Activated naive CD8-positive, alpha-beta T cell treated with anti-CD3 and anti-CD28 coated beads, Interleukin-2, amount 10 ng/mL, durations not matched to agents 7 days and 5 days (primary cell): ENCODE results near the gene CTAGE1. TPM values are rescaled to one million over a fixed set of nuclear protein-coding genes. Genes with fewer than 3 reads are reported as not detected.
A peak's percentile ranks its signal among the peaks of the same experiment; 100 is the strongest.
"Not testable (repeated sequence)": the region's sequence is repeated elsewhere in the genome, so short reads cannot be mapped to it uniquely, and the experiment has no call there.

Source experiments
- ATAC-seq: fragments of 150-1000 bp; cut with Tn5 transposase; one replicate; pipeline ENCODE4 v1.10.0; 2021; ENCODE audit warnings: low read depth, moderate library complexity
- POLR2A ChIA-PET: fragments of 350-600 bp; sonication (Branson Sonifier 250); formaldehyde crosslinking; loops from one replicate; lab custom pipeline; 2021; ENCODE audit warnings: antibody characterized with exemption; lab: Charles Lee
- DNase-seq: peaks from one replicate; pipeline ENCODE4 v3.0.0; 2021
- H3K27ac Mint-ChIP-seq: one replicate; pipeline ENCODE4 v1.8.0; 2022; ENCODE audit warnings: mild to moderate bottlenecking, mixed read lengths
- H3K27me3 Mint-ChIP-seq: one replicate; pipeline ENCODE4 v1.8.0; 2022; ENCODE audit warnings: mild to moderate bottlenecking, moderate library complexity, mixed read lengths
- H3K36me3 Mint-ChIP-seq: one replicate; pipeline ENCODE4 v1.8.0; 2021; ENCODE audit warnings: mild to moderate bottlenecking, mixed read lengths
- H3K4me1 Mint-ChIP-seq: one replicate; pipeline ENCODE4 v1.8.0; 2021; ENCODE audit warnings: mixed read lengths
- H3K4me3 Mint-ChIP-seq: one replicate; pipeline ENCODE4 v1.8.0; 2022; ENCODE audit warnings: mild to moderate bottlenecking, moderate library complexity, mixed read lengths
- H3K9me3 Mint-ChIP-seq: one replicate; pipeline ENCODE4 v1.8.0; 2021; ENCODE audit warnings: mixed read lengths
- total RNA-seq, 2 experiments: library from RNA; stranded (reverse); gene quantifications; one replicate each; pipeline ENCODE4 v1.2.3, GENCODE V29; 2021

The CTAGE1 gene
- total RNA-seq, 2 experiments from 2014 or later: not detected

- ATAC-seq (no peak), DNase-seq (no peak)
- no peak overlapping the region for H3K27ac Mint-ChIP-seq
- no peaks in the 10 kb centered on the region for H3K36me3 Mint-ChIP-seq
- no peaks in the 10 kb centered on the region for H3K4me1 Mint-ChIP-seq
- no peaks in the 10 kb centered on the region for H3K9me3 Mint-ChIP-seq
- no peaks in the 10 kb centered on the region for H3K27me3 Mint-ChIP-seq
- no peak overlapping the region for H3K4me3 Mint-ChIP-seq
- POLR2A ChIA-PET: no interaction called here
Observed at GRCh38 chr18:22398464-22398863, 19.3 kb downstream of the CTAGE1 start.

- Mint-ChIP-seq H3K4me1 (peaks cover 3% of the 10 kb centered on the region), H3K4me3 (no peak overlapping the region), H3K27ac (no peak overlapping the region), H3K27me3 (no peaks in the 10 kb centered on the region), H3K9me3 (no peaks in the 10 kb centered on the region), H3K36me3 (no peaks in the 10 kb centered on the region)
- DNase-seq: no peak
- ATAC-seq: no peak
- POLR2A ChIA-PET: no interaction called here
Observed at GRCh38 chr18:22394428-22394827, 23.3 kb downstream of the CTAGE1 start.

- POLR2A ChIA-PET, H3K4me1 Mint-ChIP-seq: not testable (repeated sequence)
Observed at GRCh38 chr18:22393164-22393563, 24.6 kb downstream of the CTAGE1 start.

GRCh38 chr18:22391407-22392345, 26.0 kb downstream of the CTAGE1 start:
- no peak overlapping the region for H3K4me3 Mint-ChIP-seq
- DNase-seq: peak; percentile 29
- ATAC-seq: peak; percentile 52
- peaks cover 3% of the 10 kb centered on the region for H3K9me3 Mint-ChIP-seq
- H3K36me3 Mint-ChIP-seq: no peaks in the 10 kb centered on the region
- POLR2A ChIA-PET: no interaction called here
- H3K4me1 Mint-ChIP-seq: peaks cover 3% of the 10 kb centered on the region
- H3K27me3 Mint-ChIP-seq: no peaks in the 10 kb centered on the region
- no peak overlapping the region for H3K27ac Mint-ChIP-seq

More at GRCh38 chr18:22393164-22393563, 24.6 kb downstream of the CTAGE1 start:
- H3K9me3 Mint-ChIP-seq, ATAC-seq, H3K4me3 Mint-ChIP-seq, H3K27me3 Mint-ChIP-seq, H3K36me3 Mint-ChIP-seq, DNase-seq, H3K27ac Mint-ChIP-seq: not testable (repeated sequence)

GRCh38 chr18:22387787-22388186, 29.9 kb downstream of the CTAGE1 start:
- Mint-ChIP-seq H3K27me3 (no peaks in the 10 kb centered on the region), H3K9me3 (peaks cover 3% of the 10 kb centered on the region), H3K4me3 (no peak overlapping the region), H3K27ac (no peak overlapping the region), H3K36me3 (no peaks in the 10 kb centered on the region), H3K4me1 (peaks cover 3% of the 10 kb centered on the region)
- no peak for ATAC-seq
- DNase-seq: no peak
- POLR2A ChIA-PET: no interaction called here

- no peak overlapping the region for H3K27ac Mint-ChIP-seq
- H3K4me1 Mint-ChIP-seq: peaks cover 3% of the 10 kb centered on the region
- no peaks in the 10 kb centered on the region for H3K36me3 Mint-ChIP-seq
- H3K27me3 Mint-ChIP-seq: no peaks in the 10 kb centered on the region
- ATAC-seq (no peak), DNase-seq (no peak)
- no peak overlapping the region for H3K4me3 Mint-ChIP-seq
- POLR2A ChIA-PET: no interaction called here
- H3K9me3 Mint-ChIP-seq: peaks cover 3% of the 10 kb centered on the region
Observed at GRCh38 chr18:22387364-22387763, 30.4 kb downstream of the CTAGE1 start.

- Mint-ChIP-seq H3K4me3 (no peak overlapping the region), H3K4me1 (no peaks in the 10 kb centered on the region), H3K9me3 (peaks cover 3% of the 10 kb centered on the region), H3K36me3 (no peaks in the 10 kb centered on the region), H3K27me3 (peaks cover 2% of the 10 kb centered on the region), H3K27ac (no peak overlapping the region)
- ATAC-seq: no peak
- POLR2A ChIA-PET: no interaction called here
- DNase-seq: no peak
Observed at GRCh38 chr18:22385718-22386117, 32.0 kb downstream of the CTAGE1 start.

- POLR2A ChIA-PET: no interaction called here
- H3K27me3 Mint-ChIP-seq: peaks cover 9% of the 10 kb centered on the region
- H3K9me3 Mint-ChIP-seq: peaks cover 2% of the 10 kb centered on the region
- ATAC-seq (no peak), DNase-seq (no peak)
- H3K36me3 Mint-ChIP-seq: no peaks in the 10 kb centered on the region
- no peak overlapping the region for H3K27ac Mint-ChIP-seq
- H3K4me1 Mint-ChIP-seq: no peaks in the 10 kb centered on the region
- H3K4me3 Mint-ChIP-seq: no peak overlapping the region
Observed at GRCh38 chr18:22378672-22379282, 38.9 kb downstream of the CTAGE1 start.

GRCh38 chr18:22377769-22378168, 39.9 kb downstream of the CTAGE1 start:
- H3K4me1 Mint-ChIP-seq: no peaks in the 10 kb centered on the region
- POLR2A ChIA-PET: no interaction called here
- ATAC-seq: no peak
- no peak for DNase-seq
- no peak overlapping the region for H3K27ac Mint-ChIP-seq
- no peak overlapping the region for H3K4me3 Mint-ChIP-seq
- no peaks in the 10 kb centered on the region for H3K36me3 Mint-ChIP-seq
- peaks cover 2% of the 10 kb centered on the region for H3K9me3 Mint-ChIP-seq
- peaks cover 9% of the 10 kb centered on the region for H3K27me3 Mint-ChIP-seq

- no peaks in the 10 kb centered on the region for H3K4me1 Mint-ChIP-seq
- H3K27ac Mint-ChIP-seq: no peak overlapping the region
- POLR2A ChIA-PET: no interaction called here
- H3K36me3 Mint-ChIP-seq: no peaks in the 10 kb centered on the region
- H3K27me3 Mint-ChIP-seq: peaks cover 5% of the 10 kb centered on the region
- H3K4me3 Mint-ChIP-seq: no peak overlapping the region
- peaks cover 2% of the 10 kb centered on the region for H3K9me3 Mint-ChIP-seq
- ATAC-seq (no peak), DNase-seq (no peak)
Observed at GRCh38 chr18:22370414-22370813, 47.3 kb downstream of the CTAGE1 start.

- POLR2A ChIA-PET: no interaction called here
- no peaks in the 10 kb centered on the region for H3K36me3 Mint-ChIP-seq
- no peaks in the 10 kb centered on the region for H3K9me3 Mint-ChIP-seq
- DNase-seq (no peak), ATAC-seq (no peak)
- H3K27me3 Mint-ChIP-seq: peaks cover 2% of the 10 kb centered on the region
- H3K4me3 Mint-ChIP-seq: no peak overlapping the region
- no peaks in the 10 kb centered on the region for H3K4me1 Mint-ChIP-seq
- H3K27ac Mint-ChIP-seq: no peak overlapping the region
Observed at GRCh38 chr18:22368021-22368420, 49.7 kb downstream of the CTAGE1 start.

- Mint-ChIP-seq H3K27me3 (peaks cover 2% of the 10 kb centered on the region), H3K4me1 (no peaks in the 10 kb centered on the region), H3K4me3 (no peak overlapping the region), H3K9me3 (no peaks in the 10 kb centered on the region), H3K36me3 (no peaks in the 10 kb centered on the region), H3K27ac (no peak overlapping the region)
- no peak for DNase-seq
- no peak for ATAC-seq
- POLR2A ChIA-PET: no interaction called here
Observed at GRCh38 chr18:22367303-22367702, 50.4 kb downstream of the CTAGE1 start.

GRCh38 chr18:22363867-22364463, 53.8 kb downstream of the CTAGE1 start:
- no peak overlapping the region for H3K4me3 Mint-ChIP-seq
- POLR2A ChIA-PET: interaction anchor here (1.2 kb wide), 1 partner anchor 19 kb away, joined by 3 read pairs; no protein-coding TSS in a partner anchor
- H3K36me3 Mint-ChIP-seq: no peaks in the 10 kb centered on the region
- ATAC-seq (no peak), DNase-seq (no peak)
- H3K9me3 Mint-ChIP-seq: no peaks in the 10 kb centered on the region
- no peaks in the 10 kb centered on the region for H3K4me1 Mint-ChIP-seq
- H3K27ac Mint-ChIP-seq: no peak overlapping the region
- no peaks in the 10 kb centered on the region for H3K27me3 Mint-ChIP-seq
